HG03520 (cell line): ENCODE measurements around the gene COL25A1.

ENCODE experiments used
- ATAC-seq: cut with Tn5 transposase; IDR thresholded peaks from one replicate; pipeline ENCODE4 v1.9.1; 2021; ENCODE audit warnings: mild to moderate bottlenecking, moderate library complexity; ENCODE audit not compliant: unreplicated experiment

COL25A1 gene

DNA sequence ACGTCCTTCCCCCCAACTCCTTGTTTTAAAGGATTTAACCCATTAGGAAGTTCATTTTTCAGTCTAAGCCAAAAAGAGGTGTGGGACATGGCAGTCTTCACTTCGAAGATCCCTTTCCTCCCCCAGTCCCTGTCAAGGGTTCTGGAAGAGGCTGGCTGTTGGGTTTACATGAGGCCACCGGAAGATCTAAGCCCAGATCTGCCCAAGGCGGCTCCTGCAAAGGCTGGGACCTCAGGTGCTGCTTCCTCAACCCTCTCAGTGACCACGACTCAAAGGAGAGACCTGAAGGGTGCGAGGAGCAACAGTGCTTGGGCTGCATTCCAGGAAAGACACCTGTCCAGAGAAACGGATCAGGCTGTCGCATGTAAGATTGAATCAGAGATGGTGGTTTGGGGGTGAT is 516.1 kb downstream of the COL25A1 start:
- no peak for ATAC-seq

DNA sequence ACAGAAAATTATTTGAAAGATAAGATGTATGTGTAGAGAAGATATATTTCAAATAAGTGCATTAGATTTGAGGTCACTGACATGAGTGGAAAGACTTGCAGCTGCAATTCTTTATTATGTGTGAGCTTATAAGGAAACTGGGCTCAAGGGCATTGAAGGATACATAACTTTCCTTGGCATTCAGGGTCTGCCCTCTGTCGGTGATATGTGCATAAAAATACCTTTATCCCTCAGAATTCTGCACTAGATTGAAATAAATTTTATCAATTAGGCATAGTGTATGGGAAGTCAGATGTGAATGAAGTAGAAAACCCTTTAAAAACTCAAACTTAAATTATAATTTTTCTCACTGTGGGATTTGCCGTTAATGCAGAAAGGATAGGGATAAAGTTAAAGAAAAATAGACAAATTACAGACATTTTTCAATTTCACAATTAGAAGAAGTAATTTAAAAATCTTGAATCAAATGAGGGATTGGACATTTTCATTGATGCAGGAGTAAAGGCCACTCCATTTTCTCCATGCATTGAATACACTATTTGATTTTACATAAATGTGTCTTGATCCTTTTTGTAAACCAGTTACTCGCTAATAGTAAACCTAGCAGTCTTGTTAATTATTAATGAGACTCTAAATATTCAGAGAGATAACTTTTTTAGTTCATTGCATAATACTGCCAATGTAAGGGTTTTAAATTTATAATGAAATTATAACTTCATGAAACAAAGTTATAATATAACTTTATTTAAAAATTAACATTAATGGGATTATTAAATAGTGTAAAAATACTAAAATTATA is 518.6 kb downstream of the COL25A1 start:
- ATAC-seq = no peak

DNA sequence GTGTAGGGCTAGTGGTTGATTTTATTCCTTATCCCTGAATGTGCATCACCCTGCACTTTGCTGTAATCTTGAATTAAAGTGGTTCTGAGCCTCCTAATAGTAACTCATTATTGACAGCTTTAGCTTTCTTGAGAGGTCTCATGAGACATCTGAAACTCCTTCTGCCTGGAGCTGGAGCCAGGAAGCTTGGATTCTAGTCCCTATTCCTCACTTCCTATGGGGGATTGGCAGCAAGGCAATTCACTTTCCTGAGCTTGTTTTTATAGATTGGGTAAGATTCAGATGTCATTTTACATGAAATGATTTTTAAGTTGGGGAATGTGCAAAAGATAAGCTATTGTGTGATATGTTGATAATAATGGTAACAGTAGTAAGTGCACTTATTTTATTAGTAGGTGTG is 522.5 kb downstream of the COL25A1 start:
- no peak for ATAC-seq

DNA sequence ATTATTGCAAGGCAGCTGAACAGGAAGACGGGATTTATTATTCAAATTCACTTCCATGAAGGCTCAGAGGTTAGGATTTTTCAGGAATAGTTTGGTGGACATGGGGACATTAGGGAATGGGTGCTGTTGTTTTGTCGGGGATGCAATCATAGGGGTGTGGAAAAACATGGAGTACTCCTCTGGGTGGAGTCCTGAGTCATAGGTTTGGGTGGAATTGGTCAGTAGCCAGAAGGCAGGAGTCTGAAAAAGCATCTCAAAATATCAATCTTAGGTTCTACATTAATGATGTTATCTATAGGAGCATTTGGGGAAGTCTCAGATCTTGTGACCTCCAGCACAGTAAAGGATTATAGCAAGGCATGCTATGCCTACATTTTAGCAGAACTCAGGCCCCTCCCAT is 525.1 kb downstream of the COL25A1 start:
- ATAC-seq = no peak

DNA sequence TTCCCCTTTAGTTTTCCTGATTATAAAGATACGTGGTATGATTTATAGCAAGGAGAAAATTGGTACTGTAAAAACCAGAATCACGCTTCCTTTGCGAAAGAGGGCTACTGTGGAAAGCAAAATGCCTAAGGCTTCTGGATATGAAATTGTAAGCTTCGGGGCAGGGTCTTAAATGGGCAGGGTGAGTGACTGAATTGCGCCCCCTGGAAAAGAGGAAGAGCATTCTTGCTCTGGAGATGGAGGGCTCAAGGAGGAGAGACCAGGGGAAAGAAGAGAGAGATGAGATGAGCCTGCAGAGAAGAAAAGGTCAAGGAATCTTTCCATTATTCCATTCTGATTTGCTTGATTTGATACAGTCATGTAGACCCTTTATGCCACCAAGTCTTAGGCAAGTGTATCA is 526.5 kb downstream of the COL25A1 start:
- no peak for ATAC-seq

DNA sequence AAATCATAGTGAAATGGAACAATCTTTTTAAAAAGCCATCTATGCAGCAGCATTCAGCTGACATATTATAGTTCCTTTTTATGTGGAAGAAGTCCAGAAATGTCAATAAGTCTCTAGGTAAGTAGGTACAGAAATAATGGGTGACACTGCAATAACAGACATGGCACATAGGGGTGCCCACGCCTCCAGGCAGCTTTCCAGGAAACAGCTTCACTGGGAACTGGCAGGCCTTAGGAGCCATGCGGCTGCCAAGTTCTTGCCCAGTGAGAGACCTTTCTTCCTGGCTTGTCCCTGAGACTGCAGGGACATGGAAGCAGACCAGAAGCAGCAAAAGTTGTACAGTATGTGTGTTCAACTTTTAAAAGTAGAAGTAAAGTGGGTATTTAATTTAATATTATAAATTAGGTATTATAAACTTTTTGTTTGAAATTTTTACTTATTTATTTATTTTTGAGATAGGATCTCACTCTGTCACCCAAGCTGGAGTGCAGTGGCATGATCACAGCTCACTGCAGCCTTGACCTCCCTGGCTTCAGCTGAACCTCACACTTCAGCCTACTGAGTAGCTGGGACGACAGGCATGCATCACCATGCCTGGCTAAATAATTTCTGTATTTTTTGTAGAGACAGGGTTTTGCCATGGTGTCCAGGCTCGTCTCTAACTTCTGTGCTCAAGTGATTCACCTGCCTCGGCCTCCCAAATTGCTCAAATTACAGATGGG is 527.5 kb downstream of the COL25A1 start:
- no peak for ATAC-seq

DNA sequence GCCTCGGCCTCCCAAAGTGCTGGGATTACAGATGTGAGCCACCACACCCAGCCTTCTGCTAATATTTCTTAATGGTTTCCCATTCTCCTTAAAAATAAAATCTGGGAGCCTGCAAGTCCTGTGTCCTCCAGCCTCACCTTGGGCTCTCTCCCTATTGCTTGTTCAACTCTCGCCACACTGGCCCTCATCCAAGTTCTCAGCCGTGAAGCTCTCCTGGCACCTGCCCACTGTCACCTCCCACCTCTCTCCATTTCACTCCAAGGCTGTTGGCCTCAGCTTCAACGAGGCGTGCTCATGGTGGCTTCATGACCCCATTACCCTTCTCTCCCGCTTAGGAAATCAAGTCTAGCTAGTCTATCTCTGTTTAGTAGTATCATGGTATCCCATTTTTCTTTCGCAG is 530.1 kb downstream of the COL25A1 start:
- ATAC-seq = no peak

DNA sequence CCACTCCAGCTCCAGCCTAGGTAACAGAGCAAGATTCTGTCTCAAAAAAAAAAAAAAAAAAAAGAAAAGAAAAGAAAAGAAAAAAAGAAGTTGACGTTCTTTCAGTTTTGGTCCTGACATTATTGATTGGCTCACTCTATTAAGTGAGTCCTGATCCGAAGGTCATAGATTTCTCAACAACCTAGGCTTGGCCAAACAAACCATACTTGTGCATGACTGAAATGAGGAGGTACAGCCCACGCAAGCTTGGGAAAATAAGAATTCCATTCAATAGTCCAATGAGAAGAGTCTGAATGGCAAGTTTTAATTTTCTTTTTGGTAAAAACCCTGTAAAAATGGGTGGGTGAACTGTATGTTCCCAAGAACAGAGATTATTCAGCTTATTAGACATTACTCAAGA is 536.4 kb downstream of the COL25A1 start:
- ATAC-seq = no peak

DNA sequence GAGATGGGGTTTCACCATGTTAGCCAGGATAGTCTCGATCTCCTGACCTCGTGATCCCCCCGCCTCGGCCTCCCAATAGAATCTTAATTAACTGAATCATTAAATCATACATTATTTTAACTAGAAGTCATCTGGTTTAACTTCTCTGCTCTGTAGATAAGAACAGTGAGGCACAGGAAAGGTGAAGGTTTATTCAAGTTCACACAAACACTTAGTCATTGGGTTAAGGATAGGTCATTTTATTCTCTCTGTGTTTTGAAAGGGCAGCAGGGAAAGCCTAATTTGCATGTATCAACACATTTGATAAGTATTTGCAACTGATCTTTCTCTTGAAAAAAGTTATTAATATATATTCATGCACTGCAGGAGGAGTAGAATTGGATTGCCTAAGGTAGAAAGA is 538.5 kb downstream of the COL25A1 start:
- no peak for ATAC-seq

DNA sequence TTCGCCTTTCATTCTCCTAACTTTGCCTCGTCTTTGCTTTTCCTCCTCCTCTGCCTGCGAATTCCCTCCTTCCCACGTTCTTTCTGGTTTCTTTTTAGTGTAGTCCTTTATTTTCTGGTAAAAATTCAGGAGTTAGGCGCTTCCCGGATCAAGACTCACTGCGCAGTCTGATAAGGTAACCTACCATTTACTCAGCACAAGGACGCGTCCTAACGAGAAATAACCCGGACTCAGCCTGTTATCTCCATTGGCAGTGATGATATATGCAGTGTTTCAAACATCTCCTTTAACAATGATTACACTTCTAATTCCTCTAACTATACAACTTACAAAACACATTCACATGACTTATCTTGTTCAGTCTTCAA is 539.2 kb downstream of the COL25A1 start:
- no peak for ATAC-seq

DNA sequence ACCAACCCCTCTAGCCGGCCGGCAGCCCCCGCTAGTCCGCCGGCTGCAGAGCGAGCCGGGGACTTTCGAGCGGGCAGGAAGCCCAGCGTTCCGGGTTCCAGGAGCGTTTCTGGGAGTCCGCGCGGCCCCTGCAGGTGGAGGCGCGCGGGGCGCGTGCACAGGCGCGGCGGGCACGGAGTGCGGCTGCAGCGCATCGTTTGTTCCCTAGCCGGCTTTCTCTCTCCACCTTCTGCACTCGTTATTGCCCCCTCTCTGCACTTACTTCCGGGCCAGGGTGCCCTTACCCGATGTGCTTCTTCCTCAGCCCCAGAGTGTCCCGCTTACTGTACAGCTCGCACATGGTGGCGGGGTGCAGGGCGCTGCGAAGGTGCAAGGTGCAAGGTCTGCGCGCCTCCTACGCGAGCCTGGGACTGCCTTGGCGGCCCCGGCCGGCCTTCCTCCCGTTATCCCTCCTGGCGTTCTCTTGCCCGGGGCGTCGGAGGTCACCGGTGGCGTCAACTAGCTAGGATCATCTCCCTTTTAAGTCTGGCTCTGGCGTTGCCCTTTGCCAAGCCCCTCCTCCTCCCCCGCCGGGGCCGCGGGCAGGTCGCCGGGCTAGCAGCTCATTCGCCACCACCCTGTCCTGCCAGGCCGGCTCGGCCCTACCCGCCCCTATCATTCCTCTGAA is 539.8 kb downstream of the COL25A1 start, which contains the start of gene ETNPPL:
TSS of gene ETNPPL (minus strand) at position 495 of the 667 bp plus-strand sequence. CDS start at position 340, 155 bp downstream.
- no peak for ATAC-seq
